H1 (cell line): Measurements from ENCODE around the gene CD248. TPM values are rescaled to one million over a fixed set of nuclear protein-coding genes. Genes with fewer than 3 reads are reported as not detected.

ENCODE experiments used
- CTCF ChIA-PET: fragments of 300-600 bp; sonication (Branson Sonifier 250); formaldehyde crosslinking; loops from one replicate; lab custom pipeline; 2021; ENCODE audit not compliant: partially characterized antibody; lab: Charles Lee
- POLR2A ChIA-PET: fragments of 300-600 bp; sonication (Branson Sonifier 250); formaldehyde crosslinking; loops from one replicate; lab custom pipeline; 2021; ENCODE audit warnings: inconsistent platforms; ENCODE audit not compliant: partially characterized antibody; lab: Charles Lee
- DNase-seq, 2 experiments: peaks; one replicate each; pipeline versions ENCODE4 v3.0.0 to v3.0.0-alpha.2; 2010 to 2022; ENCODE audit warnings: low spot score in 2 of 2, low read depth in 1 of 2, mixed read lengths in 1 of 2
- FAIRE-seq: peaks from 2 replicates; lab custom pipeline; 2011; peaks lifted over from hg19 to GRCh38; lab: Jason Lieb, UNC
- H2AFZ ChIP-seq: 2 replicates; pipeline ENCODE4 v1.8.1; 2012; ENCODE audit warnings: low read length, inconsistent platforms
- H2AK5ac ChIP-seq: 2 replicates; pipeline ENCODE4 v1.6.1; 2013; ENCODE audit warnings: low read depth, low read length
- H2BK120ac ChIP-seq: replicated peaks from 2 replicates; pipeline ENCODE3; 2013; ENCODE audit warnings: low read depth, low read length, inconsistent platforms
- H2BK12ac ChIP-seq: 2 replicates; pipeline ENCODE4 v1.6.1; 2013; ENCODE audit warnings: low read depth, low read length
- H2BK15ac ChIP-seq: 2 replicates; pipeline ENCODE4 v1.6.1; 2013; ENCODE audit warnings: low read length
- H2BK20ac ChIP-seq: 2 replicates; pipeline ENCODE4 v1.6.1; 2013; ENCODE audit warnings: low read length
- H2BK5ac ChIP-seq: 2 replicates; pipeline ENCODE4 v1.6.1; 2013; ENCODE audit warnings: low read depth, low read length
- H3K14ac ChIP-seq: 2 replicates; pipeline ENCODE4 v1.6.1; 2013; ENCODE audit warnings: inconsistent platforms; ENCODE audit not compliant: insufficient read length
- H3K18ac ChIP-seq: 2 replicates; pipeline ENCODE4 v1.6.1; 2013; ENCODE audit warnings: low read length; ENCODE audit errors: extremely low read depth
- H3K23ac ChIP-seq: 2 replicates; pipeline ENCODE4 v1.6.1; 2013; ENCODE audit warnings: inconsistent platforms; ENCODE audit not compliant: insufficient read length
- H3K23me2 ChIP-seq: 2 replicates; pipeline ENCODE4 v1.6.1; 2013; ENCODE audit warnings: low read depth, low read length
- H3K27ac ChIP-seq: 2 replicates; pipeline ENCODE4 v1.6.1; 2011; ENCODE audit warnings: low read depth, low read length, inconsistent platforms
- H3K27me3 ChIP-seq, 4 experiments: replicated peaks in 1 of 4; 1 replicate in 1 of 4; 2 replicates in 3 of 4; pipeline versions ENCODE4 v1.6.1 to v1.8.1; 2011 to 2013; ENCODE audit warnings: low read length in 3 of 4, mild to moderate bottlenecking in 3 of 4, inconsistent platforms in 2 of 4, mixed read lengths in 2 of 4, moderate library complexity in 1 of 4; ENCODE audit not compliant: control insufficient read depth in 3 of 4, insufficient read depth in 3 of 4; ENCODE audit errors: extremely low read depth in 1 of 4
- H3K36me3 ChIP-seq, 4 experiments: 2 replicates each; pipeline versions ENCODE4 v1.6.1 to v1.8.1; 2011 to 2013; ENCODE audit warnings: mild to moderate bottlenecking in 4 of 4, low read length in 3 of 4, moderate library complexity in 2 of 4, control low read depth in 1 of 4, inconsistent platforms in 1 of 4; ENCODE audit not compliant: insufficient read depth in 4 of 4, control insufficient read depth in 2 of 4
- H3K4ac ChIP-seq: replicated peaks from 2 replicates; pipeline ENCODE3; 2013; ENCODE audit warnings: low read length, low read depth, mixed read lengths, inconsistent platforms; ENCODE audit not compliant: insufficient read length
- H3K4me1 ChIP-seq, 4 experiments: replicated peaks in 1 of 4; 1 replicate in 1 of 4; 2 replicates in 3 of 4; pipeline versions ENCODE4 v1.6.1 to v1.8.1; 2011 to 2013; ENCODE audit warnings: low read length in 3 of 4, inconsistent platforms in 2 of 4, mixed read lengths in 1 of 4; ENCODE audit not compliant: insufficient read depth in 4 of 4, control insufficient read depth in 3 of 4
- H3K4me2 ChIP-seq, 2 experiments: 2 replicates each; pipeline versions ENCODE4 v1.6.1 to v1.8.1; 2011 to 2013; ENCODE audit warnings: low read depth in 2 of 2, low read length in 2 of 2, control low read depth in 1 of 2, inconsistent platforms in 1 of 2, mild to moderate bottlenecking in 1 of 2; ENCODE audit not compliant: insufficient read depth in 1 of 2
- H3K4me3 ChIP-seq, 4 experiments: fragments of 200-600, 300-600 bp in 1 of 4; sonication (generic), shearing (Covaris generic), sonication (Bioruptor Twin) in 1 of 4; 2 replicates each; pipeline versions ENCODE4 v1.5.1 to v1.8.1; 2011 to 2016; ENCODE audit warnings: low read length in 4 of 4, low read depth in 3 of 4, control low read depth in 2 of 4, inconsistent platforms in 2 of 4, mild to moderate bottlenecking in 2 of 4, mixed read lengths in 1 of 4, moderate library complexity in 1 of 4; ENCODE audit not compliant: insufficient read depth in 2 of 4; ENCODE audit errors: extremely low read depth in 1 of 4
- H3K56ac ChIP-seq: replicated peaks from 2 replicates; pipeline ENCODE3; 2013; ENCODE audit warnings: low read depth, mild to moderate bottlenecking, mixed read lengths, low read length, inconsistent platforms; ENCODE audit not compliant: insufficient read length
- H3K79me1 ChIP-seq: 2 replicates; pipeline ENCODE4 v1.6.1; 2013; ENCODE audit warnings: low read depth, low read length, control low read depth
- H3K79me2 ChIP-seq, 2 experiments: 2 replicates each; pipeline versions ENCODE4 v1.6.1 to v1.8.1; 2012 to 2013; ENCODE audit warnings: low read length in 2 of 2, mild to moderate bottlenecking in 2 of 2, inconsistent platforms in 1 of 2; ENCODE audit not compliant: insufficient read depth in 2 of 2, control insufficient read depth in 1 of 2
- H3K9ac ChIP-seq, 4 experiments: replicated peaks in 1 of 4; 1 replicate in 1 of 4; 2 replicates in 3 of 4; pipeline versions ENCODE4 v1.6.1 to v1.8.1; 2011 to 2013; ENCODE audit warnings: low read depth in 3 of 4, low read length in 3 of 4, control low read depth in 2 of 4, mild to moderate bottlenecking in 2 of 4, moderate library complexity in 2 of 4, inconsistent platforms in 1 of 4; ENCODE audit errors: extremely low read depth in 1 of 4
- H3K9me3 ChIP-seq, 2 experiments: 2 replicates each; pipeline versions ENCODE4 v1.6.1 to v1.8.1; 2012 to 2013; ENCODE audit warnings: mild to moderate bottlenecking in 2 of 2, moderate library complexity in 2 of 2, control low read depth in 1 of 2, inconsistent platforms in 1 of 2, low read depth in 1 of 2, low read length in 1 of 2, mixed read lengths in 1 of 2; ENCODE audit not compliant: insufficient read depth in 2 of 2
- H4K20me1 ChIP-seq, 2 experiments: replicated peaks in 1 of 2; 2 replicates each; pipeline versions ENCODE3 to v1.8.1; 2011 to 2013; ENCODE audit warnings: inconsistent platforms in 2 of 2, low read length in 2 of 2, mild to moderate bottlenecking in 1 of 2; ENCODE audit not compliant: insufficient read depth in 2 of 2, control insufficient read depth in 1 of 2
- H4K5ac ChIP-seq: 2 replicates; pipeline ENCODE4 v1.6.1; 2013; ENCODE audit warnings: low read length, low read depth, mixed read lengths, inconsistent platforms; ENCODE audit not compliant: insufficient read length
- H4K8ac ChIP-seq: 2 replicates; pipeline ENCODE4 v1.8.0; 2013; ENCODE audit warnings: mild to moderate bottlenecking, moderate library complexity, low read length, inconsistent platforms; ENCODE audit not compliant: insufficient read depth; ENCODE audit errors: extremely low read depth
- H4K91ac ChIP-seq: replicated peaks from 2 replicates; pipeline ENCODE3; 2013; ENCODE audit warnings: low read length, mixed read lengths, inconsistent platforms; ENCODE audit not compliant: insufficient read length
- CEBPB ChIP-seq: IDR thresholded peaks from 2 replicates; pipeline ENCODE4 v1.6.1; 2012; ENCODE audit warnings: low read depth, low read length
- CREB1 ChIP-seq: IDR thresholded peaks from 2 replicates; pipeline ENCODE4 v1.6.1; 2012; ENCODE audit warnings: inconsistent platforms
- MAFK ChIP-seq: IDR thresholded peaks from 2 replicates; pipeline ENCODE4 v1.6.1; 2012; ENCODE audit warnings: low read depth, mild to moderate bottlenecking, improper control_type of control experiment, low read length
- NANOG ChIP-seq: IDR thresholded peaks from 2 replicates; pipeline ENCODE4 v1.6.1; 2011; ENCODE audit warnings: low read length, low read depth, mild to moderate bottlenecking, inconsistent platforms; ENCODE audit not compliant: insufficient read depth, poor library complexity, severe bottlenecking
- POLR2AphosphoS5 ChIP-seq: IDR thresholded peaks from 2 replicates; pipeline ENCODE4 v1.6.1; 2011; ENCODE audit warnings: low read depth, low read length
- SIRT6 ChIP-seq: IDR thresholded peaks from one replicate; pipeline ENCODE4 v1.7.1; 2012; ENCODE audit warnings: low read length, inconsistent platforms
- SRF ChIP-seq: IDR thresholded peaks from 2 replicates; pipeline ENCODE4 v1.6.1; 2011; ENCODE audit warnings: mild to moderate bottlenecking, low read depth, low read length, moderate library complexity
- TAF7 ChIP-seq: optimal IDR thresholded peaks from 2 replicates; pipeline ENCODE3; 2011; ENCODE audit warnings: low read depth, mild to moderate bottlenecking, inconsistent platforms, low read length, moderate library complexity, borderline replicate concordance
- TCF12 ChIP-seq: IDR thresholded peaks from 2 replicates; pipeline ENCODE4 v1.6.1; 2011; ENCODE audit warnings: low read depth, mild to moderate bottlenecking, low read length
- WGBS, 2 experiments: shearing (Covaris generic) in 1 of 2; methylation state at CpG; one replicate each; pipeline versions ENCODE4 v1.1.6 to v1.1.7; 2013 to 2015; ENCODE audit warnings: low lambda C conversion rate in 2 of 2, mixed read lengths in 2 of 2, inconsistent platforms in 1 of 2, low coverage in 1 of 2, missing lambda C conversion rate in 1 of 2; ENCODE audit not compliant: insufficient replicate concordance in 2 of 2, insufficient coverage in 1 of 2, insufficient read length in 1 of 2; ENCODE audit errors: extremely low coverage in 1 of 2, missing lambda C conversion rate in 1 of 2; 5-methylcytosine and 5-hydroxymethylcytosine counted together
- polyA plus RNA-seq, 7 experiments: library from polyadenylated mRNA; depleted of rRNA in 3 of 7; stranded (reverse) in 5 of 7; unstranded in 2 of 7; fragments of >200 nt in 5 of 7; fragments of 200-250 nt in 2 of 7; gene quantifications; 1 replicate in 5 of 7; 2 replicates in 1 of 7; 4 replicates in 1 of 7; pipeline versions ENCODE4 v1.2.1 to v1.2.3, GENCODE V29; 2011 to 2013; ENCODE audit warnings: missing spikeins in 2 of 7, mixed read lengths in 2 of 7
- total RNA-seq: library from RNA; stranded (reverse); fragmentation: NEBNext Ultra II Directional; extraction: Animal tissue kit (Norgen Biotek cat#: 25700); gene quantifications from 2 replicates; pipeline ENCODE4 v1.2.1, GENCODE V29; 2021
- TF ChIP-seq, protein P1 (sequence below): IDR thresholded peaks from 2 replicates; pipeline ENCODE4 v1.6.1; 2012; ENCODE audit warnings: inconsistent platforms

CD248 gene
- total and polyA plus RNA-seq, 2 of the 8 experiments (the other 6 are each of a cell fraction or from before 2014, with no cell fraction given): 2.7 to 3.9 TPM

- H2BK12ac ChIP-seq: no peak overlapping the region
- no peak overlapping the region for H3K4me3 ChIP-seq
- POLR2A ChIA-PET: interaction anchor here (0.9 to 7.9 kb wide), 8 partner anchors 8 to 90 kb away, joined by 3 to 125 read pairs (median 9); partner anchors contain the start of genes B4GAT1, BRMS1, RAB1B and RIN1
- no peak overlapping the region for H4K8ac ChIP-seq
- H4K5ac ChIP-seq: no peak overlapping the region
- no peak for TF ChIP-seq POLR2AphosphoS5
- TF ChIP-seq, protein P1, sequence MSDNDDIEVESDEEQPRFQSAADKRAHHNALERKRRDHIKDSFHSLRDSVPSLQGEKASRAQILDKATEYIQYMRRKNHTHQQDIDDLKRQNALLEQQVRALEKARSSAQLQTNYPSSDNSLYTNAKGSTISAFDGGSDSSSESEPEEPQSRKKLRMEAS: no peak
- no peak for TF ChIP-seq TAF7
- TF ChIP-seq TCF12: no peak
- TF ChIP-seq SRF: no peak
- no peak for TF ChIP-seq CEBPB
- TF ChIP-seq NANOG: no peak
- no peak for TF ChIP-seq MAFK
- TF ChIP-seq SIRT6: no peak
- no peak for TF ChIP-seq CREB1
- TF ChIP-seq, all 59 proteins: peak for 0
- Histone ChIP-seq H2BK5ac (no peak overlapping the region), H2AK5ac (no peak overlapping the region), H3K79me2 (no peaks in the 10 kb centered on the region), H3K4me2 (no peak overlapping the region), H3K79me1 (no peaks in the 10 kb centered on the region; the same call in 1 of the 2 replicates), H3K23me2 (peaks cover 4% of the 10 kb centered on the region; the same call in 1 of the 2 replicates), H3K23ac (no peak overlapping the region), H3K4ac (no peak overlapping the region), H3K9ac (no peak overlapping the region), H3K27me3 (peaks cover 0 to 4% (median under 1%) of the 10 kb centered on the region in 4 experiments; a peak in 2 of 7 replicates), H3K27ac (no peak overlapping the region), H2BK20ac (no peak overlapping the region), H3K14ac (no peak overlapping the region), H3K9me3 (no peaks in the 10 kb centered on the region), H4K20me1 (peaks cover 9 to 23% of the 10 kb centered on the region in 2 experiments), H2BK15ac (peak overlapping the region; percentile 65; the same call in 1 of the 2 replicates), H3K4me1 (peaks cover 0 to 17% (median 13%) of the 10 kb centered on the region in 4 experiments; a peak in 5 of 7 replicates), H4K91ac (no peak overlapping the region), H3K36me3 (peaks cover 0 to 5% (median 1%) of the 10 kb centered on the region in 4 experiments; a peak in 2 of 8 replicates), H3K18ac (no peak overlapping the region), H2AFZ (no peak overlapping the region), H2BK120ac (no peak overlapping the region), H3K56ac (no peak overlapping the region)
- CTCF ChIA-PET: interaction anchor here (1.0 to 5.2 kb wide), 12 partner anchors 10 to 135 kb away, joined by 3 to 48 read pairs (median 6); partner anchors contain the start of genes RAB1B and RIN1
- no peak for FAIRE-seq
- DNase-seq: no peak
- 80% methylated on average over 6 of the region's 6 CpGs; no CpG with 5 or more reads in 1 of the 2 experiments for WGBS, 2 experiments
Observed at GRCh38 chr11:66281001-66281400, 35.8 kb downstream of the CD248 start.
